Stimulated activated CD8-positive, alpha-beta memory T cell treated with anti-CD3 and anti-CD28 coated beads, Interleukin-2, amount 100 ng/mL, for 48 hours (primary cell): ENCODE measurements around the gene CFAP97D2.
"Not testable (repeated sequence)": the region's sequence is repeated elsewhere in the genome, so short reads cannot be mapped to it uniquely, and the experiment has no call there.

Source experiments
- DNase-seq, 2 donors: peaks; one replicate each; pipeline ENCODE4 v3.0.0-alpha.2; 2020; ENCODE audit warnings: low read depth in 2 of 2

The CFAP97D2 gene

DNA sequence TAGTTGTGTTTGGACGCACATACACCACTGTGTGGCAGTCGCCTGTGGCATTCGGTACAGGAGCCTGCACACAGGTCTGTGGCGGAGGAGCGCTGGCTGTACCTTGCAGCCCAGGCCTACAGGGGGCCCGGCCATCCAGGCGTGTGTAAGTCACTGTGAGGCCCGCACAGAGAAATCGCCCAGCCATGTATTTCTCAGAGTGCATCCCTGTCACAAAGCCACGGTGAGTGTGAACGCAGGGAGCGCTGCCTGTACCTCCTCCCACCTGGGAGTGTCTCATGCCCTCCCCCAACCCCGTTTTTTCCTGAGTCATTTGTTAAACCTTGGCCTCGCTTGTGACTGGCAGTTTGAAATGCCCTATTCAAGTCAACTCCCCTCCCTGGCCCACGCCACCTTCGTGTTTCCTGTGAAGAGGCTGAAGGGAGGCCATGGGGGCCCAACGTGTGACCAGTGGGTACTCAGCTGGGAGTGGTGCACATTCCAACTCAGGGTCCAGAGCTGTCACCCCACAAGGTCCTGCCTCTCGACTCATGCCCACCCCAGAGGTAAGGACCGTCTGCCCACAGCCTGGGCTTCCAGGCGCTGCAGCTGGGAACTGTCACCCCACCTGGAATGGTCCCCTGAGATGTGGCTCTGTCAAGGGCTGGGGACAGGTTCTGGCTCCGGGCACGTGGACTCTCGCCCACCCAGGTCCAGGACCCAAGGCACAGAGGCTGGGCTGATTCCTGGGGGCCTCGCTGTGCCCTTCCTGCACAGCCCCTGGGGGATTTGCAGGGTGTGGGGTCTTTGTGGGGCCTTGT lies 35.1 kb upstream of the CFAP97D2 start:
- DNase-seq = no peak

DNA sequence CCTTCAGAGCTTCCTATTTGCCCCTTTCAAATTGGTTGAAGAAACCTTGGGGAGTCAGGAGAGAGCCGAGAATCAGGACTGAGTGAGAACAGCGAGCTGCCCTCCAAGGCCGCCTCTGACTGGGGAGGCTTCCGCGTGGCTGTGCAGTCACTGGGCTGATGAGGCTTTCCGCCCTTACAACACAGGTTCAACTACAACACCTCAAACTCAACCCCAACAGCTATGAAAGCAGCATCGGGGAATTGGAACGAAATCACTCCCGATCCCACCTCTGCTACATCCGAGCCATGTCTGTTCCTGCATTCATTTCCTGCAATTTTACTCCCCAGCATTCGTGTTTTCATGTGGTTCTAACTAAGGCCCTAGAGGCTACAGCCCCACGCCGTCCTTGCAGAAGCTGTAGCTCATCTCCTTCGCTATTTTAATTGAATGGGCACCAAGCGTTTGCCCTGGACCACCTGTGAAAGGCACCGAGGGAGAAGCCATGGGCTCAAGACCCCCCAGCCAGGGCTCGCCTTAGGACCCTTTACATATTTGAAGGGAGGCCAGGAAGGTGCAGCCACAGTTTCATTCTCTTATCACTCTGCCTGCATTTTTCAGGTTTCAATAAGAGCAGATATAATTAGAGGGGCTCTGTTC lies 34.3 kb upstream of the CFAP97D2 start:
- no peak for DNase-seq

DNA sequence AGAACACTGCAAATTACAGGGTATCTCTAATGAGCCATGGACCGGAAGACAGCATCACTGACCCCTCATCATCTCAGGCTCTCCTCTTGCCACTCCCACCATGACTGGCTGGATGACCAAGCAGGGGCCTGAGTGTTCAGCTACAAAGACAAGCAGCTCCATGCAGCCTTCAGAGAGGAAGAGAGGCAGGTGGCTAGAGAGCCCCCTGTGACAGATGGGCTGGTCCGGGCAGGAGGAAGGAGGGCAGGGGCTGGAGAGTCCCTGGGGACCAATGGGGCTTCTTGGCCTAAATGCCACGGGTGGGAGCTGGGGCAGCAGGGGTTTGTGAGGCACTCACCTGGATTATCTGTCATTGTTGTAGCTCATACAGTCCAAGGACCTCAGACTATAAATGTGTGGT lies 33.8 kb upstream of the CFAP97D2 start:
- DNase-seq = no peak

DNA sequence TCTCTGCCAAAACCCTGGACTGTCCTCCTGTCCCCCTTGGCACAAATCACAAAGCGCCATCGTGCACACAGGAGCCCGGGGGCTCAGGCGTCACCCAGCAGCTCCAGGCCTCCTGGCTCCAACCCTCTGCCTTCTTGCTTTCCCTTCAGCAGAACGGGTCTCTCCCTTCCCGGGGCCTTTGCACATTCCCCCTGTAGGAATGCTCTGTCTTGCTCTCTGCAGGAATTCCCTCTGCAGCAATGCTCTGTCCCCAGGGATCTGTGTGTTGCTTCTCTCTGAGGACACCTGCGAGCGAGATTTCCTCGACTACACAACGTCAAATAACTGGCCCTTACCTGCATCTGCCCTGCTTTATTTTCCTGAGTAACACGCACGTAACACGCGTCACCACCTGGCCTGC lies 33.3 kb upstream of the CFAP97D2 start:
- no peak for DNase-seq

DNA sequence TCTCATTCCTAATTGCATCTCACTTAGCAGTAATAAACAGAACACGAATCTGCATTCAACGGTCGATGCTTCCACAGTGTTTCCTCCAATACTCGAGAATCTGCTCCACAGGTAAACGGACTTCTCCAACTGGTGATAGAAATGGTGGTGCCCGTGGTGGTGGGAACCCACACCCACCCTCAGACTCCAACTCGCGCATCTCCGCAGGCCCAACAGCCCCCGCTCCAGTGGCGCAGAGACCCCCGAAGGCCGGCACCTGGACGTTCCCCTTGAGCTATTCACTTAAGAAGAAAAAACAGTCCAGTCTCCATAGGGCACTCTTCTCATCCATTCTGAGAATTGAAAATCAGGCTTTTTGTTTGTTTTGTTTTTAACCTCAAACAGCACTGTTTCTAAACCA lies 32.9 kb upstream of the CFAP97D2 start:
- no peak for DNase-seq

DNA sequence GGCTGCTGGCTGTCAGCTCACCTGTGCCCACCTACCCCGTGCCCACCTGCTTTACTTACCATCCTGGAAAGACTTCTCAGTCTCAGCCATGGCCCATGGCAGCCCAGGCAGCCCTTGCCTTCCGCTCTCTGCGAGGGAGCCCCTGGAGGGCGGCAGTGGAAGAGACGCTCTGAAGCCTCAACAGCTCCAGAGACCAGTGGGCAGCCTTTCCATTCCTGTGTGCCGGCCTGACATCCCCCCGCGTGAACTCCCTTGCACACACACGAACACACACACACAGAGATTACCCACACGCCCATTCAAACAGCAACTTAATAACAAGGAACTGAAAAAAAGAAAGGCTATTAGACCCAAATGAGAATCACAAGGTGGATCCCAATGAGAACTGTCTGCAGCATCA lies 32.4 kb upstream of the CFAP97D2 start:
- DNase-seq = no peak

DNA sequence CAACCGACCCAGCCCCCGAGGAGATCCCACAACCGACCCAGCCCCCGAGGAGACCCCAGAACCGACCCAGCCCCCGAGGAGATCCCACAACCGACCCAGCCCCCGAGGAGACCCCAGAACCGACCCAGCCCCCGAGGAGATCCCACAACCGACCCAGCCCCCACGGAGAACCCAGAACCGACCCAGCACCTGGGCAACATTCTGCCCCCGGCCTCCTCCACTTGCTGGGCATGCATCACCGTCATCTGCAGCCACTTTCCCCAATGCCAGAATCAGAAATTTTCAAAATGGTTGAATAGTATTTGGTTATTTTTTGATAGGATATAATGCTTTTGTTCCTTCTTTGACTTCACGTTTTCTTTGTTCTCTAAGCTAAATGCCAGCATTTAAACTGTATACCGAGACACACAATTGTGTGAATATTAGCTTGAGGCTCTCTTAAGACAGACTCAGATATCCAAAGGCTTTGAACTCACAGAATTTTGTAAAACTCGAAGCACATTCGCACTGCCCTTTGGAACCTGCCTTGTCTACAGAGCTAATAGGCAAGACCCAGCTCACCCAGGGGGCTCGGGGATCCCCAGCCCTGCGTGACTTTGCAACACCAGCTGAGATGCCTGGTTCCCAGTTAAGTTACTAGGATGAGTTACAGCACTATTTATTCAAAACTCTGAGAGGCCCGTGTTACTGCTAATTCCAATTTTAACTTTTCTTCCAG lies 31.1 kb upstream of the CFAP97D2 start:
- no peak for DNase-seq

DNA sequence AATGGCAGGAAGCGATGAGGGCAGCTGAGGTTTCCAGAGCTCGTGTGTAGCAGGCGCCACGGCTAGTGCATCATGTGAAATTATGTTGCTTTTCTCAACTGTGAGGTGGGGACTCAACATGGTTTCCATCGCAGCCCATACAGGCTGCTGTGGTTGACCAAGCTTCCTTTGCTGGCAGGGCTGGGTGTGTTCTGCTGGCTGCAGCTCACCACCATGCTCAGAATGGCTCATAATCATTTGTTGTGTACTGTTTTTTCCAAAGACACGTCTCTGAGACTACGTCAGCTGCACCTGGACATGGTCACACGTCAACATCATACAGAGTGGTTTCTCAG lies 30.6 kb upstream of the CFAP97D2 start:
- DNase-seq = peak in 1 of 2 donors; percentile 68

DNA sequence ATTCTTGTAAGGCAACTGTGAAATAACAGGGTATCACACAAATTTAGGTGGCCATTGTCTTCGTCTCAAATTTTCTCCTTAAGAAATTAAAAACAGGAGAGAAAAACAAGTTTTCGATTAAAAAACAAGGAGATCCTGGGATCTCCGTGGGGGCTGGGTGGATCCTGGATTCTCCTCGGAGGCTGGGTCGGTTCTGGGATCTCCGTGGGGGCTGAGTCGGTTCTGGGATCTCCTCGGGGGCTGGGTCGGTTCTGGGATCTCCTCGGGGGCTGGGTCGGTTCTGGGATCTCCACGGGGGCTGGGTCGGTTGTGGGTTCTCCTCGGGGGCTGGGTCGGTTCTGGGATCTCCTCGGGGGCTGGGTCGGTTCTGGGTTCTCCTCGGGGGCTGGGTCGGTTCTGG lies 30.2 kb upstream of the CFAP97D2 start:
- not testable (repeated sequence) for DNase-seq

DNA sequence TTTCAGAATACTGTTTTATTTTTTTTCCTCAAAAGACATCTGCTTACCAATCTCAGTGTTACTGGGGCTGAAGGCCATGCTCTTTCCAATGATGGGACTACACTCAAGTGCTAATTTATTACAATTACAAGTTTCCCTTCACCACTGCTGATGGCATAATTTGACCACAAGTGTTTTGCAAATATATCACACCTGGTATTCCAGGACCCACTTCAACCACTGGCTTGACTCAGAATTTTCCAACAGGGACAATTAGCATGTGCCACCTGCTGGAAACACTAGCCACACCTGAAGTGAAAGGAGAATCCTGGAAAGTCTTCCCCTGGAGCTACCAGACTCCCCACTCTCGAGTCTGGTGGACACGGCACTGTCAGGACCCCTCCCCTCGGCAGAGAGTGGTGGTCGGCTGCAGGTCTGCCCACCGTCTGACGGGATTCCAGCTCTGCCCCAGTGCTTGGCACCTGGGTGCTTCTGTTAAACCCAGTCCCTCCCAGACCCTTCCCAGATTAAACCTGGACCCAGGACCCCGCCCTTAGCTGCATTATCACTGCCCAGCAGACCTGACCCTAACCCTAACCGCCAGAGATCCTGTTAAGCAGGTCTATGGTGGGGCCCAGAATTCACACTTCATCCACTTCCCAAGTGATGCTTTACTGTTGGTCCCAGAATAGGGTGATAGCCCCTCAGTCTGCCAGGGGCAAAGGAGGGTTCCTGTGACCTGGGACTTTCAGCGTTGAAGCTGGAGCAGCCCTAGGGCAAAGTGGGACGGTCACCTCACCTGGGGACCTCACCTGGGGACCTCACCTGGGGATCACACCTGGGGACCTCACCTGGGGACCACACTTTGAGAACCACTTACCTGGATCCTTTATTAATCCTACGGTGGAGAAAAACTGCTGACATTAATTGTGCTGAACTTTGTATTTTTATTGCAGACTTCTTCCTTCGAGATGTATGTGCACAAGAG lies 29.0 kb upstream of the CFAP97D2 start:
- no peak for DNase-seq

DNA sequence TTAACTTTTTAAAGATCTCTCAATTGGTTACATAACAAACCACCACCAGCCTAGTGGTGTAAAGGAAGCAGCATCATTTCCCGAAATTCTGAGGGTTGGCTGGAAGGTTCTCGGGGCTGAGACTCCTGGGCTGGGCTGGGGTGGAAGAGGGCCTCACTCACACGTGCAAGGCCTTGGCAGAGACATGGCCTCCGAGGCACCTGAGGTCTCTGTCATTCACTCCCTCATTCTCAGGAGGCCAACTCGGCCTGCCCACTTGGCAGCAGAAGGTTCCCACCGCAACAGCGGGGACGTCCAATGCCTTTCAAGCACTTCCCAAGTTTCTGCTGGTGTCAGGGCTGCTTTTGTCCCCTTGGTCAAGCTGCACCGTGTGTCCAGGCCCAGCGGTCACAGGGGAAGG lies 28.0 kb upstream of the CFAP97D2 start:
- DNase-seq = no peak

DNA sequence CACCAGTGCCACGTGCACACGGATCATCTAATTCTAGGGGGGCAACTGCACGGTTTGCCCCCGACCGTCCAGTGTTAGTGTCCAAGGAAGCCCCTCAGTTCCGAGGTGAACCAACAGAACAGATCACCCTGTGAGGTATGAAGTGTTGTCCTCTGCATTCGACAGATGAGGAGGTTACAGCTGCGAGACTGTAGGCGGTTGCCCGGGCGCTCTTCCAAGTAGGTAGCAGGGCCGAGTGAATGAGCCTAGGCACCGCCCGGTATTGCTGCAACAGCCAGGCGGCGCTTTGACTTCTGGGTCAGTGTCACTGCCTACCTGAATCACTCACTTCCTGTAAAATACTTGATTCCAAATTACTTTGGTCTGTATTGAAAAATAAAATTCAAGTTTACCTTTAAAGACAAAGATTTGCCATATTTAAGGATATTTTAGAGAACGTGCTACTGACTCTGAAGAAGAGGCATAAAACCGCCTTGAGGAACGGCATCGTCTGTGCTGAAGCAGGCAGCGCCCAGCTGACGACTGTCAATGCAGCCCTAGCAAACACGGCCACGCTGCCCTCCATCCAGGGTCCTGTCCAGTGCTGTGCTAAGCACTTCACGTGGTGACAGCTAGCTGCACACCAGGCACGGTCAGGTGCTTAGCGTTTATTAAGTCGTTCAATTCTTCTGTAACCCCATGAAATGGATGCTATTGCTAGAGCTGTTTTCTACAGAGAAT lies 27.3 kb upstream of the CFAP97D2 start:
- DNase-seq = no peak

DNA sequence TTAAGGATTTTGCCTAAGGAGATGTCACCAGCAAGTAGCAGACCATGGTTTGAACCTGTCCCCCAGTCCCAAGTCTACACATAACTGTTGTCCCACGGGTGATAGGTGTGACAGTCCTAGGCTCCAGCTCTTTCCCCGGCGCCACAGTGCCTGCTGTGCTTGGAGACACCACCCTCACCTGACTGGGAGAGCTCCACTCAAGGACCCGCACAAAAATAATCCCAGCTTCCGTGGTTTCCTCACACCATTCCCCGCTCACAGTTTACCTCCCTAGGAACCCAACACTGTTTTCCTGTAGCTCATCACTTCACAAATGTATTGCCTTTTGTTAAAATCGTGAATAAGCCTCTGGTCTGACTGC lies 26.8 kb upstream of the CFAP97D2 start:
- DNase-seq = no peak

DNA sequence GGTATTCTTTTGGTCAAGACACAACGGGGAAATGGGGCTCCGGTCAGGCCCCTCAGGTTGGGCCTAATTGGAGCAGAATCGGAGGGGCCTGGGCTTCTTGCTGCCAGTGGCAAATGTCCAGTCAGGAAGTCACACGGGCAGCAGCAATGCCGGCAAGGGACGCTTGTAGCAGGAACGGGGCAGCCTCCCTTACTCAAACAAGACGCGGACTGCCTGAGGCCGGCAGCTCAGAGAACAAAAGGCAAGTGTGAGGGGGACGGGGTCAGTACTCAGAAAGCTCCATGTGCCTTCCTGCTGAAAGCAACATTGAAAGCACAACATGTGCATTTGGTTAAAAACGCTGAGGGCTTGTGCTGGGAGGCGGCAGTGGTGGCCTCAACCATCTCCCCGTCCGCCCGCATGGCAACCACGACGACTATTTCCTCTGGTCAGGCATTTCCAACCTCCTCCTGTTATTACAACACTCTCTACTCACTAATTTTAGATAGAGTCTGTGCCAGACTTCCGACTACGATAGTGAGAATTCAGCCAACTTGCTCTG lies 26.2 kb upstream of the CFAP97D2 start:
- no peak for DNase-seq

DNA sequence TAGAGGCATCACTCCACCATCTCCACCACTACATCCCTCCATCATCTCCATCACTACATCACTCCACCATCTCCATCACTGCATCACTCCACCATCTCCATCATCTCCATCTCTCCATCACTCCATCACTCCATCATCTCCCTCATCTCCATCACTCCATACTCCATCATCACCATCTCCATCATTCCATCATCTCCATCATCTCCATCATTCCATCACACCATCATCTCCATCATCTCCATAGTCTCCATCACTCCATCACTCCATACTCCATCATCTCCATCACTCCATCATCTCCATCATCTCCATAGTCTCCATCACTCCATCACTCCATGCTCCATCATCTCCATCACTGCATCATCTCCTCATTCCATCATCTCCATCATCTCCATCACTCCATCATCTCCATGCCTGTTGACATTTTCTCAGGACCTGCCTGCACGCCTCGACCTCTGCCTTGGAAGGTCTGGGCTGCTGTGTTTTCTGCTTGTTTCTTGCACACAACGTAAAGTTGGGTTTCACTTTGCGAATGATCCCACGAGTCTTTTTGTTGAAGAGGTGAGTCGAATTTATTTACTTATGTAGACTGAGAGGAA lies 25.5 kb upstream of the CFAP97D2 start:
- no peak for DNase-seq

DNA sequence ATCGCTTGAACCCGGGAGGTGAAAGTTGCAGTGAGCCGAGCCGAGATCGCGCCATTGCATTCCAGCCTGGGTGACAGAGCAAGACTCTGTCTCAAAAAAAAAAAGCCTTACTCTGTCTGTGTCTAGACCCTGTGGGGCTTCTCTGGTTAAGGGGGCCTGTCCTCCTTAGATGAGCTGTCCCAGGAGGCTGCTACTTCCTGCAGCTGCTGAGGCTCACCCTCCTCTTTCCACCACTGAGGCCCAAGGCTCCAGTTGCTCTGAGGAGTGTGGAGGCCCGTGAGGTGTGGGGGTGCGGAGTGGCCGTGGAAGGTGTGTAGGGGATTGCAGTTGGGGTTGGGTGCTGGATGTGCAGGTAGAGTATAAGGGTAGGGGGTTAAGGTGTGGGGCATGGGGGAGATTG lies 24.6 kb upstream of the CFAP97D2 start:
- no peak for DNase-seq

DNA sequence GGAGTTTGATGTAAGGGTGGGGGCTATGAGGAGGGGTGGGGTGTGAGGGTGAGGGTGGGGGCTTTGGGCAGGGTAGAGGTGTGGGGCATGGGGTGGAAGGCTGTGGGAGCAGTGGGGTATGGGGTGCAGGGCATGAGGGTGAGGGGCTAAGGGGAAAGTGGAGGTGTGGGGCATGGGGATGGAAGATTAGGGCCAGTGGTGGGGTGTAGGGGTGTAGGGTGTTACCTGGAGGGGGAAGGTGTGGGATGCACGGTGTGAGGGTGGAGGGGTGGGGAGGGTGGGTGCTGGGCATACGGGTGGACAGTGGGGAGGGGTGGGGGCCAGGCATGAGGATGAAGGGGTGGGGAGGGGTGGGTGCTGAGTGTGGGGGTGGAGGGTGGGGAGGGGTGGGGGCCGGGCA lies 23.7 kb upstream of the CFAP97D2 start:
- DNase-seq = no peak

DNA sequence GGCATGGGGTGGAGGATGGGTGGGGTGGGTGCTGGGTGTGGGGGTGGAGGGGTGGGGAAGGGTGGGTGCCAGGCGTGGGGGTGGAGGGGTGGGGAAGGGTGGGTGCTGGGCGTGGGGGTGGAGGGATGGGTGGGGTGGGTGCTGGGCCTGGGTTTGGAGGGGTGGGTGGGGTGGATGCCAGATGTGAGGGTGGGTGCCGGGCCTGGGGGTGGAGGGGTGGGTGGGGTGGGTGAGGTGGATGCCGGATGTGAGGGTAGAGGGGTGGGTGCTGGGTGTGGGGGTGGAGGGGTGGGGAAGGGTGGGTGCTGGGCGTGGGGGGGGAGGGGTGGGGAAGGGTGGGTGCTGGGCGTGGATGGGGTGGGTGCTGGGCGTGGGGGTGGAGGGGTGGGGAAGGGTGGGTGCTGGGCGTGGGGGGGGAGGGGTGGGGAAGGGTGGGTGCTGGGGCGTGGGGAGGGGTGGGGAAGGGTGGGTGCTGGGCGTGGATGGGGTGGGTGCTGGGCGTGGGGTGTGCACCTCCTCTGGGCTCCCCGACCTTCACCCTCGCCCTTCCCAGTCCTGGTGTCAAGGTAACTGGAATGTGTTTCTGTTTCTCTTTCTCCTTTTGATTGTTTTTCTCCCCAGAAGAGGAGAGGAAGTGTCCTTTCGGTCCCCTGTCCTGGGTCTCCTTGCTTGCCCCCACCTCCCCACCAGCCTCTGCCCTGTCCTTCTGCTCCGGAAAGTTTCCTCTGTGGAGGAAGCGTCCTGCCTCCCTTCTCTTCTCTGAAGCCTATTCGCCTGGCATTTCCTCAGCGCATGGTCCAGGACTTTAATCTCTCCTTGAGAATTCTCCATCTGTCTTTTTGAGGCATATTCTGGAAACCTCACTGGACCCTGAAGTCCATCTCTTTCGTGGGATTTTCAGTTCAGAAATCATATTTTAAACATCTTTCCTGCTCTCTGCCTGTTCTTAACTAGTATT lies 22.9 kb upstream of the CFAP97D2 start:
- no peak for DNase-seq

DNA sequence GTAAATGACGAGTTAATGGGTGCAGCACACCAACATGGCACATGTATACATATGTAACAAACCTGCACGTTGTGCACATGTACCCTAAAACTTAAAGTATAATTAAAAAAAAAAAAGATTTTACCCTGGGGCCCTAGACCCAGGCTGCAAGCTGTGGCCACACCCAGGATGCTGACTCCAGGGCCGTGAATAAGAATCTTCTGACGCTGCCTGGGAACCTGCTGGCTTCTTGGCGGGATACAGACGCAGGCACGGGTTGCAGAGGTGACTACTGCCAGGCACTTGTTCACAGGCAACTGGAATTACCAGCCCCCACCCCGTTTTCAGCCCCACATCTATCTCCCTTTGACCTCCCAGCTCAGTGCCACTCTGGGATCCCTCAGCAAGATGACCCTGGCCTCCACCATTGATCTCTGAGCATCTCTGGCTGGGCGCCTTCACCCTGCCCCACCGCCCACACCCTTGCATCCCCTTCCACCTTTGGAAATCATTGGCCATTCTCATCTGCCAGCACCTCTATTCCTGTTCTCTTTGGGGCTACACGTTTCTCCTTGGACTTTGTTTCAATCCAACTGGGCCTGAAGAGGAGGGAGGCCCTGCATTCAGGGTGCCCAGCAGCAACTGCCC lies 21.1 kb upstream of the CFAP97D2 start:
- DNase-seq = no peak
